Suppressor macrophage (primary cell): ENCODE measurements around the gene ERV3-1.
"Not testable (repeated sequence)": the region's sequence is repeated elsewhere in the genome, so short reads cannot be mapped to it uniquely, and the experiment has no call there.

Source experiments
- DNase-seq, 4 experiments: peaks; one replicate each; pipeline ENCODE4 v3.0.0-alpha.2; 2020 to 2022

ERV3-1 gene

GRCh38 chr7:65001291-65001814 is 5.1 kb downstream of the ERV3-1 start:
- no peak for DNase-seq

- peak; percentile 46 to 87 (median 74) for DNase-seq
Observed at GRCh38 chr7:64999165-65000004, 7.1 kb downstream of the ERV3-1 start.

GRCh38 chr7:64998865-64999164 is 7.7 kb downstream of the ERV3-1 start:
- DNase-seq = no peak

- DNase-seq = no peak
Observed at GRCh38 chr7:64997927-64998391, 8.5 kb downstream of the ERV3-1 start.

- no peak for DNase-seq
Observed at GRCh38 chr7:64997164-64997908, 9.2 kb downstream of the ERV3-1 start.

- DNase-seq = no peak
Observed at GRCh38 chr7:64996305-64996704, 10.2 kb downstream of the ERV3-1 start.

- DNase-seq = no peak
Observed at GRCh38 chr7:64993901-64994300, 12.6 kb downstream of the ERV3-1 start.

- no peak for DNase-seq
Observed at GRCh38 chr7:64992971-64993370, 13.5 kb downstream of the ERV3-1 start.

GRCh38 chr7:64990936-64991335 is 15.6 kb downstream of the ERV3-1 start, which contains the start of gene ZNF117:
ZNF117 (minus strand) TSS chr7:64991036.
- no peak for DNase-seq

- DNase-seq = no peak
Observed at GRCh38 chr7:64990216-64990615, 16.3 kb downstream of the ERV3-1 start.

GRCh38 chr7:64978497-64979203 is 27.8 kb downstream of the ERV3-1 start:
- DNase-seq = no peak

- no peak for DNase-seq
Observed at GRCh38 chr7:64965594-64965993, 40.9 kb downstream of the ERV3-1 start.

GRCh38 chr7:64959072-64959747 is 47.3 kb downstream of the ERV3-1 start:
- no peak for DNase-seq

- peak; percentile 40 to 79 (median 59) for DNase-seq
Observed at GRCh38 chr7:64951250-64951848, 55.1 kb downstream of the ERV3-1 start.

GRCh38 chr7:64950673-64951072 is 55.8 kb downstream of the ERV3-1 start:
- peak in 2 of 4 experiments; percentile 5 to 65 for DNase-seq

GRCh38 chr7:64948774-64949173 is 57.7 kb downstream of the ERV3-1 start:
- not testable (repeated sequence) for DNase-seq

GRCh38 chr7:64947252-64948000 is 59.1 kb downstream of the ERV3-1 start:
- DNase-seq = no peak

GRCh38 chr7:64946772-64947171 is 59.7 kb downstream of the ERV3-1 start:
- peak in 1 of 4 experiments; percentile 4 for DNase-seq

- DNase-seq = no peak
Observed at GRCh38 chr7:64945503-64946175, 60.8 kb downstream of the ERV3-1 start.
